Fibroblast of lung (primary cell): ENCODE results near the gene TRAF2. TPM values are rescaled to one million over a fixed set of nuclear protein-coding genes. Genes with fewer than 3 reads are reported as not detected.

Source experiments
- DNase-seq, 2 donors: peaks; one replicate each; pipeline versions ENCODE4 v3.0.0 to v3.0.0-alpha.2; 2010; ENCODE audit warnings: low read depth in 2 of 2
- H2AFZ ChIP-seq: 2 replicates; pipeline ENCODE4 v1.5.1; 2012; ENCODE audit warnings: low read length, control low read depth, inconsistent platforms
- H3K27ac ChIP-seq: 2 replicates; pipeline ENCODE4 v1.5.1; 2011; ENCODE audit warnings: low read length, control low read depth; ENCODE audit not compliant: insufficient read depth
- H3K27me3 ChIP-seq: 2 replicates; pipeline ENCODE4 v1.5.1; 2011; ENCODE audit warnings: mild to moderate bottlenecking, low read length; ENCODE audit not compliant: control insufficient read depth, insufficient read depth
- H3K36me3 ChIP-seq: 2 replicates; pipeline ENCODE4 v1.5.1; 2011; ENCODE audit warnings: low read length; ENCODE audit not compliant: control insufficient read depth, insufficient read depth
- H3K4me1 ChIP-seq: 2 replicates; pipeline ENCODE4 v1.5.1; 2011; ENCODE audit warnings: low read length; ENCODE audit not compliant: control insufficient read depth, insufficient read depth; ENCODE audit errors: extremely low read depth
- H3K4me2 ChIP-seq: 2 replicates; pipeline ENCODE4 v1.5.1; 2011; ENCODE audit warnings: low read length, control low read depth; ENCODE audit not compliant: insufficient read depth; ENCODE audit errors: extremely low read depth
- H3K4me3 ChIP-seq, 4 experiments: fragments of 200-600 bp in 1 of 4; sonication (generic) in 1 of 4; replicated peaks in 1 of 4; 2 replicates each; pipeline ENCODE4 v1.5.1; 2011 to 2016; ENCODE audit warnings: low read length in 4 of 4, low read depth in 3 of 4, mild to moderate bottlenecking in 3 of 4, control low read depth in 2 of 4, inconsistent platforms in 1 of 4, mixed read lengths in 1 of 4; ENCODE audit not compliant: insufficient read depth in 1 of 4; ENCODE audit errors: control extremely low read depth in 1 of 4
- H3K79me2 ChIP-seq: 2 replicates; pipeline ENCODE4 v1.5.1; 2012; ENCODE audit warnings: mild to moderate bottlenecking, low read length, inconsistent platforms; ENCODE audit not compliant: control insufficient read depth, insufficient read depth
- H3K9ac ChIP-seq: 2 replicates; pipeline ENCODE4 v1.5.1; 2011; ENCODE audit warnings: mild to moderate bottlenecking, low read length, control low read depth; ENCODE audit not compliant: insufficient read depth
- H3K9me3 ChIP-seq: 2 replicates; pipeline ENCODE4 v1.5.1; 2012; ENCODE audit warnings: low read depth, low read length; ENCODE audit not compliant: control insufficient read depth, insufficient read depth
- H4K20me1 ChIP-seq: 2 replicates; pipeline ENCODE4 v1.5.1; 2011; ENCODE audit warnings: low read length; ENCODE audit not compliant: control insufficient read depth, insufficient read depth; ENCODE audit errors: extremely low read depth
- EZH2 ChIP-seq: IDR thresholded peaks from 2 replicates; pipeline ENCODE4 v1.5.1; 2012; ENCODE audit warnings: low read length, control low read depth, mild to moderate bottlenecking; ENCODE audit errors: missing control alignments
- polyA plus RNA-seq, 2 donors: library from polyadenylated mRNA; depleted of rRNA in 1 of 2; stranded (reverse) in 1 of 2; unstranded in 1 of 2; fragments of >200 nt; gene quantifications; 2 replicates each; pipeline ENCODE4 v1.2.1, GENCODE V29; 2011 to 2012; ENCODE audit warnings: missing spikeins in 1 of 2
- total RNA-seq: library from RNA; depleted of rRNA; stranded (reverse); fragments of >200 nt; gene quantifications from 2 replicates; pipeline ENCODE4 v1.2.1, GENCODE V29; 2014
- TF ChIP-seq, protein P1 (sequence below), 2 donors: IDR thresholded peaks in 1 of 2; conservative IDR thresholded peaks in 1 of 2; 1 replicate in 1 of 2; 2 replicates in 1 of 2; pipeline ENCODE4 v1.5.1; 2011 to 2012; ENCODE audit warnings: low read length in 2 of 2, control low read depth in 1 of 2, inconsistent platforms in 1 of 2, low read depth in 1 of 2, mild to moderate bottlenecking in 1 of 2

Gene TRAF2
- total and polyA plus RNA-seq, 2 donors (not counting 1 experiment from before 2014, with no cell fraction given): 3.7 to 8.4 TPM

- DNase-seq: no peak
- H3K36me3 ChIP-seq: peaks cover 38% of the 10 kb centered on the region
- H3K4me2 ChIP-seq: no peak overlapping the region
- no peak overlapping the region for H2AFZ ChIP-seq
- peaks cover 23% of the 10 kb centered on the region for H3K79me2 ChIP-seq
- TF ChIP-seq, protein P1, sequence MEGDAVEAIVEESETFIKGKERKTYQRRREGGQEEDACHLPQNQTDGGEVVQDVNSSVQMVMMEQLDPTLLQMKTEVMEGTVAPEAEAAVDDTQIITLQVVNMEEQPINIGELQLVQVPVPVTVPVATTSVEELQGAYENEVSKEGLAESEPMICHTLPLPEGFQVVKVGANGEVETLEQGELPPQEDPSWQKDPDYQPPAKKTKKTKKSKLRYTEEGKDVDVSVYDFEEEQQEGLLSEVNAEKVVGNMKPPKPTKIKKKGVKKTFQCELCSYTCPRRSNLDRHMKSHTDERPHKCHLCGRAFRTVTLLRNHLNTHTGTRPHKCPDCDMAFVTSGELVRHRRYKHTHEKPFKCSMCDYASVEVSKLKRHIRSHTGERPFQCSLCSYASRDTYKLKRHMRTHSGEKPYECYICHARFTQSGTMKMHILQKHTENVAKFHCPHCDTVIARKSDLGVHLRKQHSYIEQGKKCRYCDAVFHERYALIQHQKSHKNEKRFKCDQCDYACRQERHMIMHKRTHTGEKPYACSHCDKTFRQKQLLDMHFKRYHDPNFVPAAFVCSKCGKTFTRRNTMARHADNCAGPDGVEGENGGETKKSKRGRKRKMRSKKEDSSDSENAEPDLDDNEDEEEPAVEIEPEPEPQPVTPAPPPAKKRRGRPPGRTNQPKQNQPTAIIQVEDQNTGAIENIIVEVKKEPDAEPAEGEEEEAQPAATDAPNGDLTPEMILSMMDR (conservative IDR thresholded peaks at IDR 0.05 in 1 of 2, IDR thresholded peaks at IDR 0.05 in 1 of 2; ENCODE audit: low read depth in 1 of 2, low read length in 2 of 2): no peak
- TF ChIP-seq EZH2: no peak
- H3K9ac ChIP-seq: no peak overlapping the region
- peaks cover 2% of the 10 kb centered on the region for H3K4me1 ChIP-seq
- no peaks in the 10 kb centered on the region for H4K20me1 ChIP-seq
- H3K27ac ChIP-seq: no peak overlapping the region
- H3K9me3 ChIP-seq: no peaks in the 10 kb centered on the region
- H3K4me3 ChIP-seq: no peak overlapping the region
- H3K27me3 ChIP-seq: no peaks in the 10 kb centered on the region
Observed at GRCh38 chr9:136940526-136941230, 54.4 kb downstream of the TRAF2 start.

DNA sequence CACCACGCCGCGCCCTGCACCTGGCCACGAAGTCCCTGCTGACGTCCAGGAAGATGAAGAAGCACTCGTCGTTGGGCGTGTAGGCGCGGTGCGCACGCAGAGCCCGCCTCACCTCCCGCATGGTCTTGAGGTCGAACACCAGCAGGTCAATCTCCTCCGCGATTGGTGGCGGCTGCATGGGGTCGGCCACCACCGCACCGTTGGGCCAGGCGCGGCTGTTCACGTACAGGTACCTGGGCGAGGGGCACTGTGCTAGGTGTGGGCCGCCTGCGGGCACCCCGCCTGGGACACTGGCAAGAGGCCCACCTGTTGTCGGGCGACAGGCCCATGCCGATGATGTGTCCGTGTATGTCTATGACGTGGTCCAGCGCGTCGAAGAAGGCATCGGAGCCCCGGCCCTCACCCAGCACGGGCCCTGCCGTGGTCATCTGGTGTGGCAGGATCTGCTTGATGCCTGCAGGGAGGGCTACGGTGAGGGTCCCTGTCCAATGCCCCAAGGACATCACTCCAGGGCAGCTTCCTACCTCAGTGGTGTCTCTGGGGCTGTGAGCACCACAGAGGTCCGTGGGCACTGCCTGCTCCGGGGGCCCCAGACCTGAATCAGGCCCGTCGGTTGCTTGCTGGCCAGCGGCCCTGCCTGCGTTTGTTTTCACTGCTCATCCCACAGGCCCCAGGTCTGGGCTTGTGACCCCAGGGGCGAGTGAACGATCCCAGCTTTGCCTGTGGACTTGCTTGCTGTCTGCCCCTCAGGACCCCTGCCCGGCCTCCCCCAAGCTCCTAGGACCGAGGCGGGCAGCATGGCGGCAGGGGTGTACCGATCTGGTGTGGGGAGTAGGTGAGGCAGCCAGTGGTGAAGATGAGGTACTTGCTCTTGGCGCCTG, 55.2 kb downstream of the TRAF2 start:
- H3K9me3 ChIP-seq: no peaks in the 10 kb centered on the region
- no peak overlapping the region for H3K4me2 ChIP-seq
- TF ChIP-seq EZH2: no peak
- TF ChIP-seq, protein P1 (conservative IDR thresholded peaks at IDR 0.05 in 1 of 2, IDR thresholded peaks at IDR 0.05 in 1 of 2; ENCODE audit: low read depth in 1 of 2, low read length in 2 of 2): no peak
- H3K79me2 ChIP-seq: peaks cover 23% of the 10 kb centered on the region
- H3K4me3 ChIP-seq: no peak overlapping the region
- peaks cover 2% of the 10 kb centered on the region for H3K4me1 ChIP-seq
- no peak overlapping the region for H3K27ac ChIP-seq
- no peak overlapping the region for H2AFZ ChIP-seq
- no peaks in the 10 kb centered on the region for H3K27me3 ChIP-seq
- DNase-seq: no peak
- H4K20me1 ChIP-seq: no peaks in the 10 kb centered on the region
- H3K36me3 ChIP-seq: peaks cover 38% of the 10 kb centered on the region
- H3K9ac ChIP-seq: no peak overlapping the region

DNA sequence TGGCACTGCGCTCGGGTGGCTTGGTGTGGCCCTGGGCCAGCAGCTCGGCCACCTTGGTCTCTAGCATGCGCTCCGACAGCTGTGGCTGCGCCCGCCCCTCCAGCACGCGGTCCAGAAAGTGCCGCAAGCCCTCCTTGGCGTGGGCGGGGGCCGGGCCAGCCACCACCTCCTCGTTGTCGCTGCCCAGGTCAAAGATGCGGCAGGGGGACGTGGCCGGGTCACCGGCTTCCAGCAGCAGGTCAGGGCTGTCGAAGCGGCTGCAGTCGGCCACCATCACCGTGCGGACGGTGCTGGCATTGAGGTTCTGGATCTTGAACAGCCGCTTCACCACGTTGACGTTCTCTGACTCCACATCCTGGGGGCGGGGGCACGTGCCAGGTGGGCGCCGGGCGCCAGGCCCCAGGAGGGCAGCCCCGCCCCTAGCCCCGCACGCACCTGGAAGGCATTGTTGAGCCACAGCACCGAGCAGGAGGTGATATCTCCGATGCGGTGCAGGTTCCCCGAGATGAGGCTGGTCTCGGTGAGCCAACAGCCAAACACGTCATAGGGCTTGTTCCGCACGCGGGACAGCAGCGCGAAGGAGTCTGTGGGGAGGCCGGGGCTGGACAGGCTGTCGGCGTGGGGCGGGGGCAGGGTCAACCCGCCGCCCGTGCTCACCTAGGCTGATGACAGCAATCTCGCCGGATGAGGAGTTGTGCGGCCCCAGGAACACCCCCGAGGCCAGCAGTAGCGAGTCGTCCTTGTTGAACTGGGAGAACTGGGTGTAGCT, 56.0 kb downstream of the TRAF2 start:
- Histone ChIP-seq H3K27me3 (no peaks in the 10 kb centered on the region), H3K4me1 (peaks cover 2% of the 10 kb centered on the region), H3K27ac (no peak overlapping the region), H3K4me3 (peak overlapping the region in 1 of 4 experiments; percentile 83), H2AFZ (no peak overlapping the region), H3K9ac (peak overlapping the region; percentile 7), H4K20me1 (no peaks in the 10 kb centered on the region), H3K36me3 (peaks cover 38% of the 10 kb centered on the region), H3K79me2 (peaks cover 23% of the 10 kb centered on the region), H3K4me2 (peak overlapping the region; percentile 88), H3K9me3 (no peaks in the 10 kb centered on the region)
- no peak for DNase-seq
- TF ChIP-seq EZH2: no peak
